HG02884 (cell line): ENCODE data around the gene DIPK1B.

Experiments used
- ATAC-seq: cut with Tn5 transposase; IDR thresholded peaks from one replicate; pipeline ENCODE4 v1.9.1; 2021; ENCODE audit warnings: mild to moderate bottlenecking, moderate library complexity; ENCODE audit not compliant: unreplicated experiment

The DIPK1B gene

GRCh38 chr9:136686534-136686793 is 25.9 kb upstream of the DIPK1B start:
- ATAC-seq = no peak

DNA sequence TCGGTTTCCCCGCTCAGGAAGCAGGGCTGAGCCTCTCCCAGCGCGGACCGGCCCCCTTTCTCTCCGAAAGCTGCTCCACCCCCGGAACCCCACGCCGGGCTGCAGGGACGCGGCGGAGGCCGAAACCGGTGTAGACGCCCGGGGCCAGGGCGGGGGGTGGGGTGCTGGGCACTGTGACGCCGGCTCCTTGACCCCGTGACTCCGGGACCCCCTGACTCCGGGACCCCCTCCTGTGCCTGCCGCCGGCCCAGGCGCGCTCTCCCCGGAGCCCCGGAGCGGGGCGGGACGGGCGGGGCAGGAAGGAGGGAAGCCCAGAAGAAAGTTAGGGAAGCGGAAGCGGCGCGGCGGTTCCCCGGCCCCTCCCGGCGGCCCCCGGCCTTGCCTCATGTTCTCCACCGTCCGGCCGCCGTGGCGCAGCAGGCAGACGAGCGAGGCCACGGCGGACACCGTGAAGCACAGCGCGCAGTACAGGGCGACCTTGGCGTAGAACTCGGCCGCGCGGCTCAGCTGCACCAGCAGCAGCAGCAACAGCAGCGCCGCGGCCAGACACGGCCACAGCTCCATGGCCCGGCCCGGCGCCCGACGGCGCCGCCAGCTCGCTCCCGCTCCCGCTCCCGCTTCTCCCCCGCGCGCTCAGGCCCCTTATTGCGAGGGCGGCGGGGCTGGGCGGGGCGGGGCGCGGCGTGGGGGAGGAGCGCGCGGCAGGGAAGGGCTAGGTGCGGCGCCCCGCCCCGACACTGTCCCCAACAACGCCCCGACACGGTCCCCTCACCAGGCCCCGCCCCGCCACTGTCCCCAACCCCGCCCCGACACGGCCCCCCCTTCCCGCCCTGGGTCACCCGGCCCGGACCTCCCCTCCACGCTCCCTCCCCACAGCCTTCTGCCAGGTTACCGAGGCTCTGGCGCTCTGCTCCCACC is 25.3 kb upstream of the DIPK1B start, which contains the start of gene AGPAT2:
AGPAT2 (minus strand) TSS at position 664 of the 918 bp plus-strand sequence; CDS start at position 564, 100 bp downstream.
- peak; percentile 48 for ATAC-seq

DNA sequence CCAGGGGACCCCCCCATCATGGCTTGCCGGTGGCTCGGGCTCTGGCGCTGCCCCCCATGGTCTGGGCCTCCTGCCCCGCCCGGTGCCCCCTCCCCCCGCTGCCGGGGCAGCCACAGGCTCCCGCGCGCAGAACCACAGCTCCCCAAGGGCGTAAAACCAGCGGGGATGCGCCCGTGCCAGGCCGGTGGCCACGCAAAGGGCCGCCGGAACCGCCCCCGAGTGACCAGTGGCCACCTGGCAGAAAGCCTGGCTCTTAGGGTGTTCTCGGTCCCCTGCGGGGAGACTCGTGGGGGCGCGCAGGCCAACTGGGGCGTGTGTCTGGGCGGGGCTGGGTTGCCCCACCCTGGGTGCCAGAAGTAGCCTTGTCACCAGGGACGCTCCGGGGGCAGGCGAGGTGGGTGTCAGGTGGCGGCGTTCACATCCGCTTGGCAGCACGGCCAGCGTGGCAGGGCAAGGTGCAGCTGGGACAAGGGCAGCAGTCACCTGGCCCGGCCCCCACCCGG is 24.6 kb upstream of the DIPK1B start:
- ATAC-seq = no peak

DNA sequence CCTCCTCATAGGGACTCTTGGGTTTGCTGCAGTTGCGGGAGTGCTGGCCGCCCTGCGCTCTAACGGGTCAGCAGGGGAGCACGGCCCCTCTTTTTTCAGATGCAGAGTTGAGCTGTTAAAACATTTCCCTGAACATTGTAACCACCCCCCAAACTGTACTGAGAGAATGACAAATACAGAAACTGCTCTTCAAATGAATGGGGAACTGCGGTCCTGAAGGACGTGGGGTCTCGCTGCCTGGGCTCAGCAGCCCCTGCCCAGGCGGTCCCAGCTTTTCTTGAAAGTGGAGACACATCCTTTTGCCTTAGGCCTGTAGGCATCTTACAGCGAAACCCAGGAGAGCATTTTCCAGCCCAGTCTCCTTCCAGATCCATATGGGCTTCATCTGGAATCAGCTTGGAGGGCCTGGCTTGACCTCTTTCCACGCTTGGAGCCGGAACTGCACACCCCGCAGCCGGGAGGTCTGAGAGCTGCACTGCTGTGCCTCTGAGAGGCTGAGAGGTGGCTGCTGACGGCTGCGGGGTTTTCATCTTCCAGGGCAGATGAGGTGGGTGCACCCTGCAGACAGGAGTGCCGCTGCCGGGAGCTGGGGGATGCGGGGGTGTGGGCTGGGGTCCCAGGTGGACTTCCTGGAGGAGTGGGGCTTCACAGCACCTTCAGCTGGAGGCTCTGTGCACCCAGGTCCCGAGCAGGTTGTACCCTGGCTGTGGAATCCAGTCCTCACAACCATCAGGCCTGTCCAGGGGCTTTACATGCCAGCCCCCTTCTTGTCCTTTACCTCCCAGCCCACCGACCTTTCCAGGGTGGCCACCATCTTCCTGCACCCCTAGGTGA is 23.9 kb upstream of the DIPK1B start:
- ATAC-seq = no peak

DNA sequence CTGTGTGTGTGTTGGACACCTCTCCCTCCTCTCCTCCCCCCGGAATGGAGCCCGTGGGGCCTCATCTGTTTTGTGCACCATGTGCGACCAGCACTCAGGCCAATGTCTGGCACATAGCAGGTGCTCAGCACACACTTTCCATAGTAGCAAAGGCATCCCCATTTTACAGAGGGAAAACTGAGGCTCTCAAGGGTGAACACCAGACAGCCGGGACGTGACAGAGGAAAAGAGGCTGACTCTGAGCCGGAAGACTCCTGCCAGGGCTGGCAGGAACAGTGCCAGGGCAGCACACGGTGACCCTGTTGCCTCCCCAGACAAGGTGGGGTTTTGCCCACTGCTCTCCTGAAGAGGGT is 23.3 kb upstream of the DIPK1B start:
- no peak for ATAC-seq

DNA sequence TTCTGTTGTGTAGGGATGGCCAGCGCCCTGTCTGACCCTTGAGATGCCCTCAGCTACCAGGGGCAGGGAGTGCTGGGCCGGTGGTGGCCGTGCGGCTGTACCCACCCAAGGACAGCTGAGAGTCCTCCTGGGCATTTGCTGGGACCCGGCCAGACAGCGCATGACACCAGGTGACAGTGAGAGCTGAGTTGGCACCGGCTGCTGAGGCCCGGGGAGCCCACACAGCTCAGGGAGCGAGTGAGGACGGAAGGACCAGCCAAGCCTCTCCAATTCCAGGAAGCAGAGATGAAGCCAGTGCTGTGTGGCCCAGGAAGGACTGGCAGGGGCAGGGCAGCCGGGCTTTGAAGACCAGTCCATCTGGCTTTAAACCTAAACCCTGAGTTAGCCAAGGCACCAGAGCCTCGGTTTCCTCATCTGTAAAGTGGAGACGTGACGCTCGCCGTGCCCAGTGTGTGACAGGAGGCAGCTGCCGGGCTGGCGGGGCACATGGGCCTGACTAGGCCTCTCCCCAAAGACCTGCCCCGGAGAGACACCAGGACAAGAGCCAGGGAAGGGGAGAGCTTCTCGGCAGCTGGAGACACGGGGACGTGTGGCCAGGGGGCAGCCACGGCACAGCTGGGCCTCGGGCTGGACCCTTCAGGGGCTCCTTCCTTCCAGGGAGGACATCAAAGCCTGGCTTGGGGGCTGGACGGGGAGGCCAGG is 22.1 kb upstream of the DIPK1B start:
- no peak for ATAC-seq

GRCh38 chr9:136690806-136691261 is 21.5 kb upstream of the DIPK1B start:
- ATAC-seq = no peak

GRCh38 chr9:136691316-136692184 is 20.8 kb upstream of the DIPK1B start:
- ATAC-seq = no peak

GRCh38 chr9:136692185-136693134 is 19.9 kb upstream of the DIPK1B start:
- ATAC-seq = no peak

DNA sequence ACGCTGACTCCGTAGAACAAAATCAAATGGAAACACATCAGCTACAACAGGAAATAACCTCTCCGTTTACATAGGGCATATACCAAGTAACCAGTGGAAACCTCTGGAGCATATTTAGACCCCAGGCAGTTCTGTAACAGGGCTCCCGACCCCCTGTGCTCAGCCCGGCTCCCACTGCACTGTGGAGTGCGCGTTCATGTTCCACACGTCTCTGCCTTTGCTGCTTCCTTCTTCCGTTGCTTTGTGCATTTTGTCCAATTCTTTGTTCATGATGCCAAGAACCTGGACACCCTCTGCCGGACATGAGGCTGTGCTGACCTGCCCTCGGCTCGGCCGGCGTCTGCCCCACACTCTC is 19.3 kb upstream of the DIPK1B start:
- ATAC-seq = no peak

DNA sequence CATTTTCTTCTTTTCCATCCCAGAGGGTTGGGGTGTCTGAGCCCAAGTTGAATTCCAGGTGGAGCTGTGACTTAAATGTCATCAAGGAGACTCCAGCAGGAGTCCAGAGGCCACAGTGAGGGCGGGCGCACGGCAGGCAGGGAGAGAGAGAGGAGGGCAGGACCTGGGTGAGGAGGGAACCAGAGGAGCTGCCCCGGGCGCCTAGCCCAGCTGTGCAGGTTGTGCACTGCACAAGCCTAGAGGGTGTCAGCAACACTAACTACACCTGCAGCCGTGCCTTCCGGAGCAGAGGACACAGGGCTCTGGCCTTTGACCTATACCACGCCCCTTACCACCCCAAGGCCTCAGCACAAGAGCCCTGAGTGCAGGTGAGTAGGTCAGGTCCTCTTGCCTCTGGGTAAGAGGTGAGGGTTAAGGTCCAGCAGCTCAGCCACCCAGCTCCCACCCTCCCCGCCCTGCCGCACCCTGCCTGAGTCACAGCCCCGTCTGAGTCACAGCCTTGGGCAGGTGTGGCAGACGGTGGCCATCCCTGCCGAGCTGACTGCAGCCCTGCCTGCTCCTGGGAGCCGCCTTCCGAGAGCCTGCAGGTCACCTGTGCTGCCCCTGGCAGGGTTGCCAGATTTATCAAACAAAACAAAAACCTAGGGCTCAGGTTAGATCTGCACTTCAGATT is 18.7 kb upstream of the DIPK1B start:
- ATAC-seq = no peak

DNA sequence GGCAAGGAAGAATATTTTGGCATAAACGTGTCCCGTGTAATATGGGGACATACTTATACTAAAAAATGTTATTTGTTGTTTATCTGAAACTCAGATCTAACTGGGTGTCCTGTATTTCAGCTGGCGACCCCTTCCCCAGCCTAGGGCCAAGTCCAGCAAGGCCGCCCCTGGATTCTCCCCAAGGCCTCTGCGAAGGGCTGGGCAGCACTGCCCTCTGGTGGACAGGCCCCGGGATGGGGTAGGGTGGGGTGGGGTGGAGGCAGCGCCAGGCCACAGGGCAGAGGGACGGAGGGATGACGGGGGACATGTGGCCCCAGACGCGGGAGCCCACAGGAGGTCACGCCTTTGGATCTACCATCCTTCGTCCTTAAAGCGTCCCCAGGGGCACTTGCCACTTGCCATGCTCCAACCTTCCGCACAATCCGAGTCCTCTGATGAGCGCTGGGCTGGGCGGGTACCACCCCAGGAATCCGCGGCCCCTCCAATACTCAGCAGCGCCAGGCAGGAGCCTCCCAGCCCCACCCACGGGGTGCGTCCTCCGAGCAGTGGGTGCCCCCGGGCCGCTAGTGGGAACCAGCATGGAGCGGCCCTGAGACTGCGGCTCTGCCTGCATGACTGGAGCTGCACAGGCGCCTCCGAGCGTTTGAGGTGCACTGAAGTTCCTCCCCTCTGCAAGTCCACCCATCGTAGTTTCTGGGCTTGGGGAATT is 18.1 kb upstream of the DIPK1B start:
- ATAC-seq = no peak

DNA sequence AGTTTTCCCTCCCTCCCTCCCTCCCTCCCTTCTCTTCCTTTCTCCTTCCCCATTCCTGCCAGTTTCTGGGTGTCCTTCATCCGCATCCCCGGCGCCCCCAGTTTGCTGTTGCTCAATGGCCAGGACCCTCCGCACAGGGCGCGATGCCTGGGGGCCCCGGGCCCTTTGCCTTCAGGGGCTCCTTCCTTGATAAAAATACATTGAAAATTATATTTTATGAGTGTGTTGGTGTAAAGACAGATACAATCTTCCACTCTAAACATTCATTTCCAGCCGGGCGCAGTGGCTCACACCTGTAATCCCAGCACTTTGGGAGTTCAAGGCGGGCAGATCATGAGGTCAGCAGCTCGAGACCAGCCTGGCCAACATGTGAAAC is 17.5 kb upstream of the DIPK1B start:
- ATAC-seq = no peak

DNA sequence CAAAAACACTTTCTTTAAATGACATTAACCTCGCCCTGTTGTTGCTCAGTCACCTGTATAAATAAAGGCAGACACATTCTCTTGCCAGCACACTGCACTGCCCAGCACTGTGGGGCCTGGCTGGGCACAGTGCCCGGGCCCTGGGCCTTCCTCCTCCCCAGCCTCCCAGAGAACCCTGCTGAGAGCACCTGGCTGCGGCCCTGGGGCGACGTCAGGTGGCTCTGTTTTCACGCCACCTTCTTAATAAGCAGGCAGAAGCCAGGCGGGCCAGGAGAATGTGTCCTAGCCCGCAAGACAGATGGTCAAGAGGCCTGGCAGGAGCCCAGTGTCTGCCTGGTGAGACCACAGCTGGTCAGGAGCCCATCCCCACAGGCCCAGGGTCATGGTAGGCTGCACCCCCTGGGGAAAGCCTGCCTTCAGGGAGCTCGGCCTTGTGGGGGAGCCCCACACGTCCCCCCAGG is 16.9 kb upstream of the DIPK1B start:
- no peak for ATAC-seq

DNA sequence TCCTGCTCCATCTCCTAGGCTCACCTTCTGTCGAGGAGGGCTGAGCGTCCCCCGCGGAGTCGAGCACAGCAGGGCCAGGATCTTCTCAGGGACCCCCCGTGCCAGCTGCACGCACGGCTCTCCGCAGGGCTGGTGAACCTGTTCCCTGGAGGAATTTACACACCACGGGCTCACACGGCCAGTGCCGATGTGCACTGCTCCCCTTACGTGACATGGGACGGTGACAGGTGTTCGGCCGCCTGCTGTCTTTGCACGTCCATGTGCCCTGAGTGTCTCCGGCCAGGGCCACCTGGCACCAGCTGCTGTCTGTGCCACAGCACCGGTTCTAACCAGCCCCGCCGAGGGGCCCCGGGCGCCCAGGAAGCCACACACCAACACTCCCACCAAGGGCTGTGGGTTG is 16.4 kb upstream of the DIPK1B start:
- ATAC-seq = no peak

- no peak for ATAC-seq
These were observed 15.9 kb upstream of the DIPK1B start for GRCh38 chr9:136696502-136696901.

GRCh38 chr9:136697146-136697820 is 15.1 kb upstream of the DIPK1B start:
- no peak for ATAC-seq
